ENCODE data around the gene CELF2.

- TF ChIP-seq, protein P1, sequence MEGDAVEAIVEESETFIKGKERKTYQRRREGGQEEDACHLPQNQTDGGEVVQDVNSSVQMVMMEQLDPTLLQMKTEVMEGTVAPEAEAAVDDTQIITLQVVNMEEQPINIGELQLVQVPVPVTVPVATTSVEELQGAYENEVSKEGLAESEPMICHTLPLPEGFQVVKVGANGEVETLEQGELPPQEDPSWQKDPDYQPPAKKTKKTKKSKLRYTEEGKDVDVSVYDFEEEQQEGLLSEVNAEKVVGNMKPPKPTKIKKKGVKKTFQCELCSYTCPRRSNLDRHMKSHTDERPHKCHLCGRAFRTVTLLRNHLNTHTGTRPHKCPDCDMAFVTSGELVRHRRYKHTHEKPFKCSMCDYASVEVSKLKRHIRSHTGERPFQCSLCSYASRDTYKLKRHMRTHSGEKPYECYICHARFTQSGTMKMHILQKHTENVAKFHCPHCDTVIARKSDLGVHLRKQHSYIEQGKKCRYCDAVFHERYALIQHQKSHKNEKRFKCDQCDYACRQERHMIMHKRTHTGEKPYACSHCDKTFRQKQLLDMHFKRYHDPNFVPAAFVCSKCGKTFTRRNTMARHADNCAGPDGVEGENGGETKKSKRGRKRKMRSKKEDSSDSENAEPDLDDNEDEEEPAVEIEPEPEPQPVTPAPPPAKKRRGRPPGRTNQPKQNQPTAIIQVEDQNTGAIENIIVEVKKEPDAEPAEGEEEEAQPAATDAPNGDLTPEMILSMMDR (IDR thresholded peaks at IDR 0.05): no peak
- TF ChIP-seq POLR2AphosphoS5 (IDR thresholded peaks at IDR 0.05) (no peak), POLR2A (IDR thresholded peaks at IDR 0.05) (no peak)
Observed at GRCh38 chr10:11210211-11210922, 192.7 kb downstream of the CELF2 start.

Measured in sigmoid colon (tissue), 4 donors.